Liver (tissue), 9 donors: Measurements from ENCODE around the gene AIG1. TPM values are rescaled to one million over a fixed set of nuclear protein-coding genes. Genes with fewer than 3 reads are reported as not detected.

Source experiments
- DNase-seq: peaks from one replicate; pipeline ENCODE4 v3.0.0-alpha.2; 2017; ENCODE audit warnings: low spot score
- H3K27ac ChIP-seq, 2 donors: one replicate each; pipeline ENCODE4 v1.7.0; 2013; ENCODE audit warnings: inconsistent platforms in 2 of 2, low read length in 2 of 2, control low read depth in 1 of 2, low read depth in 1 of 2, mild to moderate bottlenecking in 1 of 2
- H3K27me3 ChIP-seq, 4 donors: one replicate each; pipeline versions ENCODE4 v1.6.1 to v1.7.0; 2013; ENCODE audit warnings: low read length in 3 of 4, inconsistent platforms in 1 of 4, mild to moderate bottlenecking in 1 of 4, moderate library complexity in 1 of 4; ENCODE audit not compliant: control insufficient read depth in 4 of 4, insufficient read depth in 4 of 4
- H3K36me3 ChIP-seq, 4 donors: one replicate each; pipeline versions ENCODE4 v1.6.1 to v1.7.0; 2013; ENCODE audit warnings: low read length in 3 of 4, mild to moderate bottlenecking in 3 of 4, low read depth in 1 of 4, moderate library complexity in 1 of 4; ENCODE audit not compliant: control insufficient read depth in 4 of 4, insufficient read depth in 3 of 4
- H3K4me1 ChIP-seq, 4 donors: one replicate each; pipeline versions ENCODE4 v1.6.1 to v1.7.0; 2013; ENCODE audit warnings: low read length in 3 of 4, mild to moderate bottlenecking in 3 of 4, moderate library complexity in 1 of 4; ENCODE audit not compliant: control insufficient read depth in 4 of 4, insufficient read depth in 4 of 4
- H3K4me3 ChIP-seq, 3 donors: one replicate each; pipeline versions ENCODE4 v1.6.1 to v1.7.0; 2013; ENCODE audit warnings: low read length in 3 of 3, control low read depth in 1 of 3, low read depth in 1 of 3, mild to moderate bottlenecking in 1 of 3
- H3K9ac ChIP-seq, 2 donors: one replicate each; pipeline ENCODE4 v1.7.0; 2013; ENCODE audit warnings: low read length in 2 of 2, mild to moderate bottlenecking in 2 of 2, moderate library complexity in 2 of 2, control low read depth in 1 of 2, low read depth in 1 of 2
- H3K9me3 ChIP-seq, 4 donors: one replicate each; pipeline versions ENCODE4 v1.6.1 to v1.7.0; 2013; ENCODE audit warnings: low read length in 3 of 4; ENCODE audit not compliant: control insufficient read depth in 4 of 4
- CTCF ChIP-seq: fragments of 150-350 bp; IDR thresholded peaks from 2 replicates; pipeline ENCODE4 v1.5.1; 2017; ENCODE audit warnings: improper control_type of control experiment, low read depth, low read length; ENCODE audit not compliant: missing input control
- EGR1 ChIP-seq, 2 donors: IDR thresholded peaks; 2 replicates each; pipeline ENCODE4 v1.6.1; 2016 to 2018; ENCODE audit warnings: antibody characterized with exemption in 2 of 2, low read depth in 2 of 2
- FOXA1 ChIP-seq: IDR thresholded peaks from 2 replicates; pipeline ENCODE4 v1.6.1; 2016; ENCODE audit warnings: antibody characterized with exemption
- HNF4A ChIP-seq, 2 donors: conservative IDR thresholded peaks; 2 replicates each; pipeline ENCODE4 v1.6.1; 2016; ENCODE audit warnings: antibody characterized with exemption in 2 of 2, mild to moderate bottlenecking in 2 of 2
- JUND ChIP-seq, 2 donors: IDR thresholded peaks; 2 replicates each; pipeline ENCODE4 v1.6.1; 2016; ENCODE audit warnings: antibody characterized with exemption in 2 of 2
- NR2F2 ChIP-seq: IDR thresholded peaks from 2 replicates; pipeline ENCODE4 v1.6.1; 2016; ENCODE audit warnings: antibody characterized with exemption
- RAD21 ChIP-seq, 2 donors: IDR thresholded peaks; 2 replicates each; pipeline ENCODE4 v1.6.1; 2016; ENCODE audit warnings: antibody characterized with exemption in 2 of 2, mild to moderate bottlenecking in 2 of 2
- REST ChIP-seq: IDR thresholded peaks from 2 replicates; pipeline ENCODE4 v1.6.1; 2016; ENCODE audit warnings: antibody characterized with exemption, mild to moderate bottlenecking
- RXRA ChIP-seq, 2 donors: IDR thresholded peaks; 2 replicates each; pipeline ENCODE4 v1.6.1; 2017 to 2018; ENCODE audit warnings: antibody characterized with exemption in 2 of 2, mild to moderate bottlenecking in 1 of 2
- SP1 ChIP-seq: IDR thresholded peaks from 2 replicates; pipeline ENCODE4 v1.6.1; 2018; ENCODE audit warnings: antibody characterized with exemption, mild to moderate bottlenecking
- TAF1 ChIP-seq: conservative IDR thresholded peaks from 2 replicates; pipeline ENCODE4 v1.6.1; 2016; ENCODE audit warnings: antibody characterized with exemption, mild to moderate bottlenecking
- YY1 ChIP-seq: IDR thresholded peaks from 2 replicates; pipeline ENCODE4 v1.6.1; 2016; ENCODE audit warnings: antibody characterized with exemption, mild to moderate bottlenecking
- ZBTB33 ChIP-seq: IDR thresholded peaks from 2 replicates; pipeline ENCODE4 v1.6.1; 2016; ENCODE audit warnings: antibody characterized with exemption
- WGBS: extraction: QIAGEN DNeasy Blood & Tissue Kit; methylation state at CpG from one replicate; pipeline ENCODE4 v1.1.7; 2013; 5-methylcytosine and 5-hydroxymethylcytosine counted together
- polyA plus RNA-seq, 2 donors: library from polyadenylated mRNA; stranded (reverse) in 1 of 2; unstranded in 1 of 2; fragments of 200-250 nt in 1 of 2; fragments of >200 nt in 1 of 2; fragmentation: Nextera tagmentation in 1 of 2; extraction: Ambion mirVana in 1 of 2; gene quantifications; one replicate each; pipeline versions ENCODE4 v1.2.1 to v1.2.3, GENCODE V29; 2013 to 2015
- total RNA-seq, 2 donors: library from RNA; depleted of rRNA; stranded (reverse); fragments of >200 nt; gene quantifications; one replicate each; pipeline ENCODE4 v1.2.3, GENCODE V29; 2014
- TF ChIP-seq, protein P1 (sequence below): IDR thresholded peaks from 2 replicates; pipeline ENCODE4 v1.6.1; 2016; ENCODE audit warnings: antibody characterized with exemption
- TF ChIP-seq, protein P2 (sequence below): IDR thresholded peaks from 2 replicates; pipeline ENCODE4 v1.6.1; 2016; ENCODE audit warnings: antibody characterized with exemption
- donor health status: healthy.
- donor health status: healthy.
- donor health status: healthy.
- donor health status: healthy.
- donor health status: healthy.

The AIG1 gene
- total and polyA plus RNA-seq, 4 donors: 74.8 to 169 (median 121) TPM

DNA sequence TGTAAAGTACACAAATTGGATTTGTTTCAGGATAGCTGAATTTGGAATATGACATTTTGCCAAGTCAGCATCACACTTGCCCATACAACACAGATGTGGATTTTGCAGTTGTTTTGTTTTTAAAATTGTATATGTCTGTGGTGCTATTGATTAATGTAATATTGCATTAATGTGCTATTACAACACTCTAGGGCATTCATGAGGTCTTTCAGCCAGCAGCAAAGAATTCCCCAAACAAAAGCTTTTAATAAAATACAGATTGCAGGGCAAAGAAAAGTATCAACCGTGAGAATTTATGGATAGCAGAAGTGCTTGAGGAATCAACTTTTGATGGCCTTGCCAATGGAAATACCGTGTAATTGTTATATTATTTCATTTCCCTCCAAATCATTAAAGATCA, 144.9 kb downstream of the AIG1 start:
- WGBS: 97% methylated on average over 2 of the region's 2 CpGs
- Histone ChIP-seq H3K4me3 (no peak overlapping the region), H3K27me3 (no peaks in the 10 kb centered on the region), H3K4me1 (no peaks in the 10 kb centered on the region), H3K36me3 (peaks cover 0 to 5% (median 2%) of the 10 kb centered on the region in 4 donors), H3K9ac (no peak overlapping the region), H3K27ac (no peak overlapping the region), H3K9me3 (peaks cover 0 to 2% (median 0%) of the 10 kb centered on the region in 4 donors)
- TF ChIP-seq FOXA1 (no peak), TAF1 (no peak), YY1 (no peak), ZBTB33 (no peak), SP1 (no peak), REST (no peak), NR2F2 (no peak), RAD21 (IDR thresholded peaks at IDR 0.05) (no peak), RXRA (IDR thresholded peaks at IDR 0.05) (no peak), JUND (IDR thresholded peaks at IDR 0.05) (no peak), HNF4A (conservative IDR thresholded peaks at IDR 0.05) (no peak), EGR1 (IDR thresholded peaks at IDR 0.05; ENCODE audit: low read depth in 2 of 2) (no peak)
- TF ChIP-seq, protein P1, sequence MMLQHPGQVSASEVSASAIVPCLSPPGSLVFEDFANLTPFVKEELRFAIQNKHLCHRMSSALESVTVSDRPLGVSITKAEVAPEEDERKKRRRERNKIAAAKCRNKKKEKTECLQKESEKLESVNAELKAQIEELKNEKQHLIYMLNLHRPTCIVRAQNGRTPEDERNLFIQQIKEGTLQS: no peak
- TF ChIP-seq, protein P2, sequence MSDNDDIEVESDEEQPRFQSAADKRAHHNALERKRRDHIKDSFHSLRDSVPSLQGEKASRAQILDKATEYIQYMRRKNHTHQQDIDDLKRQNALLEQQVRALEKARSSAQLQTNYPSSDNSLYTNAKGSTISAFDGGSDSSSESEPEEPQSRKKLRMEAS: no peak
- DNase-seq: no peak

DNA sequence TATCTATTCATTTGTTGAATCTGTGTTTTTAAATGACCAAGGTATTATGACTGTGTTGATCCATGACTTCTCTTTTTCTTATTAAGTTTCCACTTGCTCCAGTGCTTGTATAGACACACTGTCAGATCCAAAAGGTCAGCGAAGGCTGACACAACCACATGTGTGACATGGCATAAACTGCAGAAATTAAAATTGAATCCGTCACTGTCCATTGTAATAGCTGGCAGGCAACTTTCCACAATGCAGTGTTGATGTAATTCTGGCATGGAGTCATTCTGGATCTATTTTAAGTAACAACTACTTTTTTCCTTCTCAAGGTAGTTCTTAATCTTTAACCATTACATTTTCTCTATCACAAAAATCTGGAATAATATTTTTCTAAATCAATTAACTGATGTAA, 145.3 kb downstream of the AIG1 start:
- DNase-seq: no peak

More for the DNA sequence above, 145.3 kb downstream of the AIG1 start:
- Histone ChIP-seq H3K36me3 (peaks cover 0 to 5% (median 2%) of the 10 kb centered on the region in 4 donors), H3K9ac (no peak overlapping the region), H3K9me3 (peaks cover 0 to 2% (median 0%) of the 10 kb centered on the region in 4 donors), H3K4me1 (no peaks in the 10 kb centered on the region), H3K4me3 (no peak overlapping the region), H3K27ac (no peak overlapping the region), H3K27me3 (no peaks in the 10 kb centered on the region)
- 94% methylated on average over 2 of the region's 2 CpGs for WGBS
- TF ChIP-seq FOXA1: no peak
- TF ChIP-seq NR2F2: no peak
- TF ChIP-seq CTCF: no peak
